HG02870 (cell line): ENCODE results near the gene PCDHB2.
"Not testable (repeated sequence)": the region's sequence is repeated elsewhere in the genome, so short reads cannot be mapped to it uniquely, and the experiment has no call there.

ENCODE experiments used
- ATAC-seq: cut with Tn5 transposase; IDR thresholded peaks from one replicate; pipeline ENCODE4 v1.9.1; 2021; ENCODE audit warnings: mild to moderate bottlenecking, moderate library complexity; ENCODE audit not compliant: unreplicated experiment

Gene PCDHB2

DNA sequence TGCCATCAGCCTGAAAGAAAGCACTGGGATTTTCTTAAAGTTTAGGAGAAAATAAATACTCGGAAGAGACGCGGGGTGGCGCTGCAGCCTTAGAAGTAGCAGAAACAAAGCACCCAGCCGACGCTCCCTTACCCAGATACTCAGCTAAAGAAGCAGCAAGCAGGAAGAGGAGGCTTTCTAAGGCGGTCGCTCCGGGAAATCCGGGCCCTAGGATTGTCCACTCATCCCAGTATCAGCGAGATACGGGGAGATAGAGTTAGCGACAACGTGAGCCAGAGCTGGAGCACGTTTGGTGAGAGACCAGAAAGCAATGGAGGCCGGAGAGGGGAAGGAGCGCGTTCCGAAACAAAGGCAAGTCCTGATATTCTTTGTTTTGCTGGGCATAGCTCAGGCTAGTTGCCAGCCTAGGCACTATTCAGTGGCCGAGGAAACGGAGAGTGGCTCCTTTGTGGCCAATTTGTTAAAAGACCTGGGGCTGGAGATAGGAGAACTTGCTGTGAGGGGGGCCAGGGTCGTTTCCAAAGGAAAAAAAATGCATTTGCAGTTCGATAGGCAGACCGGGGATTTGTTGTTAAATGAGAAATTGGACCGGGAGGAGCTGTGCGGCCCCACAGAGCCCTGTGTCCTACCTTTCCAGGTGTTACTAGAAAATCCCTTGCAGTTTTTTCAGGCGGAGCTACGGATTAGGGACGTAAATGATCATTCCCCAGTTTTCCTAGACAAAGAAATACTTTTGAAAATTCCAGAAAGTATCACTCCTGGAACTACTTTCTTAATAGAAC is at the start of gene PCDHB2:
PCDHB2 (plus strand) TSS at position 135 of the 782 bp plus-strand sequence; CDS start at position 311, 176 bp downstream.
- no peak for ATAC-seq

GRCh38 chr5:141050622-141051520 is 43.5 kb upstream of the PCDHB2 start, which contains the start of gene PCDHB1:
Gene PCDHB1 (plus strand): TSS chr5:141051374. CDS start chr5:141051471, 97 bp downstream.
- no peak for ATAC-seq

DNA sequence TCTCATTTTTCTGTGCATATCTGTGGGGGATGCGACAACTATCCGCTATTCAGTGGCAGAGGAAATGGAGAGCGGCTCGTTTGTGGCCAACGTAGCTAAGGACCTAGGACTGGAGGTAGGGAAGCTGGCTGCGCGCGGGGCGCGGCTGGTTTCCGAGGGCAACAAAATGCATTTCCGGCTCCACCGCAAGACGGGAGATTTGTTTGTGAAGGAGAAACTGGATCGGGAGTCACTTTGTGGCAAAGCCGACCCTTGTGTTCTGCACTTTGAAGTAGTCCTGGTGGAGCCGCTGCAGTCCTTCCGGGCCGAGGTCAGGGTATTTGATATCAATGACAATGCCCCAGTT is 42.9 kb upstream of the PCDHB2 start:
- ATAC-seq, result no peak

- no peak for ATAC-seq
These were observed 16.6 kb upstream of the PCDHB2 start for GRCh38 chr5:141077826-141078225.

GRCh38 chr5:141082228-141082627 is 12.2 kb upstream of the PCDHB2 start:
- ATAC-seq, result no peak

- no peak for ATAC-seq
These were observed 9.9 kb upstream of the PCDHB2 start for GRCh38 chr5:141084487-141084989.

- ATAC-seq, result no peak
These were observed 837 bp downstream of the PCDHB2 start for GRCh38 chr5:141095263-141095641.

GRCh38 chr5:141096181-141096580 is 1.8 kb downstream of the PCDHB2 start:
- ATAC-seq, result not testable (repeated sequence)

DNA sequence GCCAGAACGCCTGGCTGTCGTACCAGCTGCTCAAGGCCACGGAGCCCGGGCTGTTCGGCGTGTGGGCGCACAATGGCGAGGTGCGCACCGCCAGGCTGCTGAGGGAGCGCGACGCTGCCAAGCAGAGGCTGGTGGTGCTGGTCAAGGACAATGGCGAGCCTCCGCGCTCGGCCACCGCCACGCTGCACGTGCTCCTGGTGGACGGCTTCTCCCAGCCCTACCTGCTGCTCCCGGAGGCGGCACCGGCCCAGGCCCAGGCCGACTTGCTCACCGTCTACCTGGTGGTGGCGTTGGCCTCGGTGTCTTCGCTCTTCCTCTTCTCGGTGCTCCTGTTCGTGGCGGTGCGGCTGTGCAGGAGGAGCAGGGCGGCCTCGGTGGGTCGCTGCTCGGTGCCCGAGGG is 2.2 kb downstream of the PCDHB2 start:
- not testable (repeated sequence) for ATAC-seq

DNA sequence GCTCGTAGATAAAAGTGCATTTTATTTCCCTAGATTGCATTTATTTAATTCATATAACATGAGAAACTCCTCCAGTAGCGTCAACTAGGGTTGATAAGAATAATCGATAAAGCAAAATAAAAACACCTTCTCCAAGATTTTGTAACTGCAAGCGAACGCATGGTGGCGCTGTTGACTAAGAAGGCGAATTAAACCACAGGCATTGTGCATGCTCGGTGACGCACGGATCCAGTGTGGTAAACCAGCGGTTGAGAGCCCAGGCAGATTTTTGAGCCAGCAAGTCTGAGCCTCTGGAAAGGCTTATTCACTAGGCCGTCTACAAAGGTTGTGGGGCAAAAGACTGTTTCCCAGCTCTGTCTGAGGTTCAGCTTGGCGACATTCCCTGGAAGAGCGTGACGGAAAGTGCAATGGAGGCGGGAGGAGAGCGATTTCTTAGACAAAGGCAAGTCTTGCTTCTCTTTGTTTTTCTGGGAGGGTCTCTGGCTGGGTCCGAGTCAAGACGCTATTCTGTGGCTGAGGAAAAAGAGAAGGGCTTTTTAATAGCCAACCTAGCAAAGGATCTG is 5.9 kb downstream of the PCDHB2 start, which contains the start of gene PCDHB3:
PCDHB3 (plus strand) TSS at position 231 of the 563 bp plus-strand sequence; CDS start at position 408, 177 bp downstream.
- no peak for ATAC-seq

DNA sequence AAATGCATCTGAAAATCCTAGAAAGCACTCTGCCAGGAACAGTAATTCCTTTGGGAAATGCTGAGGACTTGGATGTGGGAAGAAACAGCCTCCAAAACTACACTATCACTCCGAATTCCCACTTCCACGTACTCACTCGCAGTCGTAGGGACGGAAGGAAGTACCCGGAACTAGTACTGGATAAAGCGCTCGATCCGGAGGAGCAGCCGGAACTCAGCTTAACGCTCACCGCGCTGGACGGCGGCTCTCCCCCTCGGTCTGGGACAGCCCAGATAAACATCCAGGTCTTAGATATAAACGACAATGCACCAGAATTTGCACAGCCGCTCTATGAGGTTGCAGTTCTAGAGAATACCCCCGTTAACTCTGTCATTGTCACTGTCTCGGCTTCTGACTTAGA is 6.6 kb downstream of the PCDHB2 start:
- ATAC-seq, result no peak

DNA sequence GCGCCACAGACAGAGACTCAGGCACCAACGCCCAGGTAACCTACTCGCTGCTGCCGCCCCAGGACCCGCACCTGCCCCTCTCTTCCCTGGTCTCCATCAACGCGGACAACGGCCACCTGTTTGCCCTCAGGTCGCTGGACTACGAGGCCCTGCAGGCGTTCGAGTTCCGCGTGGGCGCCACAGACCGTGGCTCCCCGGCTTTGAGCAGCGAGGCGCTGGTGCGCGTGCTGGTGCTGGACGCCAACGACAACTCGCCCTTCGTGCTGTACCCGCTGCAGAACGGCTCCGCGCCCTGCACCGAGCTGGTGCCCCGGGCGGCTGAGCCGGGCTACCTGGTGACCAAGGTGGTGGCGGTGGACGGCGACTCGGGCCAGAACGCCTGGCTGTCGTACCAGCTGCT is 7.7 kb downstream of the PCDHB2 start:
- not testable (repeated sequence) for ATAC-seq

DNA sequence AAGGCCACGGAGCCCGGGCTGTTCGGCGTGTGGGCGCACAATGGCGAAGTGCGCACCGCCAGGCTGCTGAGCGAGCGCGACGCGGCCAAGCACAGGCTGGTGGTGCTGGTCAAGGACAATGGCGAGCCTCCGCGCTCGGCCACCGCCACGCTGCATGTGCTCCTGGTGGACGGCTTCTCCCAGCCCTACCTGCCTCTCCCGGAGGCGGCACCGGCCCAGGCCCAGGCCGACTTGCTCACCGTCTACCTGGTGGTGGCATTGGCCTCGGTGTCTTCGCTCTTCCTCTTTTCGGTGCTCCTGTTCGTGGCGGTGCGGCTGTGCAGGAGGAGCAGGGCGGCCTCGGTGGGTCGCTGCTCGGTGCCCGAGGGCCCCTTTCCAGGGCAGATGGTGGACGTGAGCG is 8.1 kb downstream of the PCDHB2 start:
- not testable (repeated sequence) for ATAC-seq

GRCh38 chr5:141105350-141105749 is 10.9 kb downstream of the PCDHB2 start:
- no peak for ATAC-seq

DNA sequence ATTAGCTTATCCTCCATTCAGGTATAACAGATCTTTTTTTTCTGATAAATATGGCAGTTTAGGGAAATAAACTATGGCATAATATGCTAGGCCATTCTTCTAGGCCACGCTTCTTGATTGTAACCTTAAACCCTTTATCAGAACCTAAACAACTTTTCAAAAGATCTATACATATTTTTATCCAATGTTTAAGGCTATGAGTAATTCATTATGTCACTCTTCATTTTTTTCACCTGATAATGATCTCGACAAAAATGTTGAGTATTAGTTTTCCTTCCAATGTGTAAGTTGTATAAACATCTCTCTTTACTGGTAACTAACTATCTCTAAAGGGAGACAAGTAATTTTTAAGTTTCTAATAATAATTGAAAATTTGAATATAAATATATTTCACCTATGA is 24.8 kb downstream of the PCDHB2 start:
- ATAC-seq, result no peak

DNA sequence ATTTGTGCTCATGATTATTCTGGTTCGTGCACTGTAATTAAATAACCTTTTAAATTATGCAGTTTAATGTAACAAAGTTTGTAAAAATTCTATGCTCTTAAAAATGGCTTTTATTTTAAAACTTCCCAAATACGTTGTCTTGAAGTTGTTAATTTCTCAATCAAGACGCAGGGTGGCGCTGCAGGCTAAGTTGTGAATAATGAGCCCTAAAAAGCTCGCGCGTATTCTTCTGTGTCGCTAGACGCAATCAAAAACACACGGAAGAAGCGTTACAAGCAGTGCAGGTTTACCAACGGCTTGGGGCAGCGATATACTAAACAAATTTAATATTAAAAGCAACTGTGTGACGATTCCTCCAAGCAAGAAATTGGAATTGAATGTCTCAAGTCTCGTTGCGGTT is 27.1 kb downstream of the PCDHB2 start, which contains the start of gene PCDHB4:
PCDHB4 (plus strand) TSS at position 256 of the 400 bp plus-strand sequence. CDS start 181 bp downstream, outside the sequence.
- ATAC-seq, result no peak

GRCh38 chr5:141121985-141122384 is 27.6 kb downstream of the PCDHB2 start:
- ATAC-seq, result no peak

DNA sequence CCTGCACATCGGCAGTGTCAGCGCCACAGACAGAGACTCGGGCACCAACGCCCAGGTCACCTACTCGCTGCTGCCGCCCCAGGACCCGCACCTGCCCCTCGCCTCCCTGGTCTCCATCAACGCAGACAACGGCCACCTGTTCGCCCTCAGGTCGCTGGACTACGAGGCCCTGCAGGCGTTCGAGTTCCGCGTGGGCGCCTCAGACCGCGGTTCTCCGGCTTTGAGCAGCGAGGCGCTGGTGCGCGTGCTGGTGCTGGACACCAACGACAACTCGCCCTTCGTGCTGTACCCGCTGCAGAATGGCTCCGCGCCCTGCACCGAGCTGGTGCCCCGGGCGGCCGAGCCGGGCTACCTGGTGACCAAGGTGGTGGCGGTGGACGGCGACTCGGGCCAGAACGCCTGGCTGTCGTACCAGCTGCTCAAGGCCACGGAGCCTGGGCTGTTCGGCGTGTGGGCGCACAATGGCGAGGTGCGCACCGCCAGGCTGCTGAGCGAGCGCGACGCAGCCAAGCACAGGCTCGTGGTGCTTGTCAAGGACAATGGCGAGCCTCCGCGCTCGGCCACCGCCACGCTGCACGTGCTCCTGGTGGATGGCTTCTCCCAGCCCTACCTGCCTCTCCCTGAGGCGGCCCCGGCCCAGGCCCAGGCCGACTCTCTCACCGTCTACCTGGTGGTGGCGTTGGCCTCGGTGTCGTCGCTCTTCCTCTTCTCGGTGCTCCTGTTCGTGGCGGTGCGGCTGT is 29.2 kb downstream of the PCDHB2 start:
- not testable (repeated sequence) for ATAC-seq

GRCh38 chr5:141127305-141127704 is 32.9 kb downstream of the PCDHB2 start:
- ATAC-seq, result no peak

- ATAC-seq, result no peak
These were observed 40.8 kb downstream of the PCDHB2 start, which contains the start of gene PCDHB5 for GRCh38 chr5:141135030-141135717. Gene PCDHB5 (plus strand): TSS chr5:141135206. CDS start chr5:141135435, 229 bp downstream.
